GM12875 (cell line): ENCODE measurements around the gene RSPO3.

Experiments
- H3K4me3 ChIP-seq: one replicate; pipeline ENCODE4 v1.5.1; 2011; ENCODE audit warnings: low read depth, low read length, control low read depth
- TF ChIP-seq, protein P1 (sequence below): IDR thresholded peaks from 2 replicates; pipeline ENCODE4 v1.5.1; 2011; ENCODE audit warnings: low read depth, mild to moderate bottlenecking, control low read depth, inconsistent platforms, low read length, moderate library complexity, borderline replicate concordance; ENCODE audit not compliant: insufficient read depth

RSPO3 gene, protein sequence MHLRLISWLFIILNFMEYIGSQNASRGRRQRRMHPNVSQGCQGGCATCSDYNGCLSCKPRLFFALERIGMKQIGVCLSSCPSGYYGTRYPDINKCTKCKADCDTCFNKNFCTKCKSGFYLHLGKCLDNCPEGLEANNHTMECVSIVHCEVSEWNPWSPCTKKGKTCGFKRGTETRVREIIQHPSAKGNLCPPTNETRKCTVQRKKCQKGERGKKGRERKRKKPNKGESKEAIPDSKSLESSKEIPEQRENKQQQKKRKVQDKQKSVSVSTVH

DNA sequence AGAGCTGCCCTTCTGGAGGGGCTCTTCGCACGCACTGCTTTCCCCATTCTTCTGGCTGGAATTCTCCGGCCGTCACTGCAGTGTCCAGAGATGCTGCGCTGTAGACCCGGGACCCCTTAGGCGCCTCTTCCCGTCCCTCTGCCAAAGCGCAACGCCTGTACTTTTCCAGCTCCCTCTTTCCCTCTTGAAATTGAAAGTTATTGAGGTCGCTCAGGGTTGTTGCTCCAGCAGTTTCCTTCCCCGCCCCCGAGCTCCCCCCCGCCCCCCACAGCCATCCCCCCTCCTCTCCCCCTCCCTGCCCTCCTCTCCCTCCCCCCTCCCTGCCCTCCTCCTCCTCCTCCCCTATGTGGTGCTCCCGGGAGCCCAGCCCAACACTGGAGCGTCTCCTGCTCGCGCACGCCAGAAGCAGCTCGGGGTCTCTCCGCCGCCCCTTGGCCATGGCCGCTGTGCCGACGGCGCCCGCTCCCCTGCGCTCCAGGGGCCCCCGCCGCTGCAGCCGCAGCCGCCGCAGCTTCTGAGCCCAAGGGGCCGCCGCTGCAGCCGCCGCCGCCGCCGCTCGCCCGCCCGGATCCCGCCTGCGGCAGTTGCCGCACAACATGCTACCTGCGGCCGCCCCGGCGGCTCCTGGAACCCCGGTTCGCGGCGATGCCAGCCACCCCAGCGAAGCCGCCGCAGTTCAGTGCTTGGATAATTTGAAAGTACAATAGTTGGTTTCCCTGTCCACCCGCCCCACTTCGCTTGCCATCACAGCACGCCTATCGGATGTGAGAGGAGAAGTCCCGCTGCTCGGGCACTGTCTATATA lies at the start of gene RSPO3:
Gene RSPO3 (plus strand): TSS at position 374 of the 804 bp plus-strand sequence. CDS start 522 bp downstream, outside the sequence.
- TF ChIP-seq, protein P1, sequence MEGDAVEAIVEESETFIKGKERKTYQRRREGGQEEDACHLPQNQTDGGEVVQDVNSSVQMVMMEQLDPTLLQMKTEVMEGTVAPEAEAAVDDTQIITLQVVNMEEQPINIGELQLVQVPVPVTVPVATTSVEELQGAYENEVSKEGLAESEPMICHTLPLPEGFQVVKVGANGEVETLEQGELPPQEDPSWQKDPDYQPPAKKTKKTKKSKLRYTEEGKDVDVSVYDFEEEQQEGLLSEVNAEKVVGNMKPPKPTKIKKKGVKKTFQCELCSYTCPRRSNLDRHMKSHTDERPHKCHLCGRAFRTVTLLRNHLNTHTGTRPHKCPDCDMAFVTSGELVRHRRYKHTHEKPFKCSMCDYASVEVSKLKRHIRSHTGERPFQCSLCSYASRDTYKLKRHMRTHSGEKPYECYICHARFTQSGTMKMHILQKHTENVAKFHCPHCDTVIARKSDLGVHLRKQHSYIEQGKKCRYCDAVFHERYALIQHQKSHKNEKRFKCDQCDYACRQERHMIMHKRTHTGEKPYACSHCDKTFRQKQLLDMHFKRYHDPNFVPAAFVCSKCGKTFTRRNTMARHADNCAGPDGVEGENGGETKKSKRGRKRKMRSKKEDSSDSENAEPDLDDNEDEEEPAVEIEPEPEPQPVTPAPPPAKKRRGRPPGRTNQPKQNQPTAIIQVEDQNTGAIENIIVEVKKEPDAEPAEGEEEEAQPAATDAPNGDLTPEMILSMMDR, result no peak
- H3K4me3 ChIP-seq, result peak within 1 kb of the TSS; percentile 24

DNA sequence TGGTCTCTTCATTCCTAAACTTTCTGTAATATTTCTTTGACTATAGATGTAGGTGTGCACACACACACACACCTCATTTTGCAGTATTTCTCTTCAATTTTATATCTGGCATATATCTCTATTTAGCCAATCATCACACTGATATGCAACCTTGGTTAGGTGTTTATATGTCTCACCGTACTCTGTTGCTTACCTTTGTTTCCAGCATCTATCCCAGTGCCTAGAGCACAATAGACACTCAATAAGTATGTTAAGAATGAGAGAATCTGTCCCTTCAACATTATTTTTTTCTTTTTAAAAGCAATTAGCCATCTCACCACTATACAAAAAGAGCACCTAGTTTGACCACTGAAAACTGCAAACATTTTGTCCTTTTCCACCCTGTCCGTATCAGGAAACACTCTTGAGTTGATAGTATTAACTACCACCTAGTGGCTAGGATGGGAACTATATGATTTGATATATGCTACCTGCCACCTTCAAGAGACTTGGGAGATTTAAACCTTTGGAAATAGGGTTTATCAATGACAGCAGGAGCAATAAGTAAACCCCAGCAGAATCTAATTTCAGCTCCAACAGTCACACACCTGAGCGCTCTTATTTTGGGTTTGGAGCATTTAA lies 48.7 kb upstream of the RSPO3 start:
- TF ChIP-seq, protein P1, result 0 out of 2 replicates have a peak, but pooled peaks have one; percentile 7
- H3K4me3 ChIP-seq, result no peak overlapping the region

DNA sequence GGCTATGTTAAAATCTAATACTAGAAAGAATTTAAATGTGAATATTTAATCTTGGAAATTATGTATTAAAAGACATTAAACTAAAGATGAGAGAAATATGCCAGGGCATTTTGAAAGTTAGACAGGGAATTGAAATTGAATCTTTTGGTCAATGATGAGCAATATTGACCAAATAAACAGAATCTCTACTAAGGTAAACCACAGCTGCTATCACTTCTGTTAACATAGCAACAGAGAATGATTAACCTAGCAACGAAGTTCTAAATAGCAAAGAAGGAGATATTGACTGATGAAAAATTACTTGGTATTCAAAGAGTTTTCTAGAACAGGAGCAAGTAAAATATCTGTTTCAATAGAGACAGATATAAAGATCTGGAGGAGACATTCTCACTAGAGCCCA lies 45.2 kb upstream of the RSPO3 start:
- no peak overlapping the region for H3K4me3 ChIP-seq

DNA sequence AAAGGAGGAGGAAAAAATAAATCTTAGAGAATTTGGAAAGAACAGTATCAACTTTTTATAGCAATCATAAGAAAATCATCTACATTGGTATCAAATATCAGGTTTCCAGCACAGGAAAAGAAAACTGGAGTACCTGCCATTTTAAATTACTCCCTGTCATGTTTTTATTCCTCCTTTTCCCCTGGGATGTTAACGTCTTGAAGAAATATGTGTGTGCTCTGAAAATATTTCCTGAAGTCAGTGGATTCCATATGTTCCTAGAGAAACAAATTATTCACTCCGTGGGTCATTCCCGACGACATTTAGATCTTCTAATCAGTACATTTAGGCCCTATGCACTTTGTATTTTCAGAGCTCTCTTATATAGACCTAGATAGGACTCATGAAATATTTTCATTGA lies 42.0 kb upstream of the RSPO3 start:
- TF ChIP-seq, protein P1, result no peak
- no peak overlapping the region for H3K4me3 ChIP-seq

More for the DNA sequence above, 45.2 kb upstream of the RSPO3 start:
- TF ChIP-seq, protein P1, result no peak

DNA sequence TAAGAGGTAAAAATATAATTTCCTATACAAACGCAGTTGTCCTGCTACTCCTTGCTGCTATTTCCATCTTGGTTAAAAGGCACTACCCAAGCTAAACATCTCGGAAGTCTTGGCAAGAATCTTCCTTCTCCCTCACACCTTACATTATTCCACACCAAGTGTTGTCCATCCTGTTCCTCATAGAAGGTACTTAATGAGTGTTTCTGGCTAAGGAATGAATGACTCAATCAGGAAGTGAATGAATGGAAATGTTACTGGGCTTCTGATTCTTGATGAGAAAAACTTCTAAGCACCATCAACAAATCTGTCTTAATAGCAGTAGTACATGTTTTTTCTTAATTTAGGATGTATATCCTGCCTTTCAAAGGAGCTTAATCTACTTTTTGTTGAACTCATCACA lies 40.6 kb upstream of the RSPO3 start:
- TF ChIP-seq, protein P1, result no peak
- H3K4me3 ChIP-seq, result no peak overlapping the region

DNA sequence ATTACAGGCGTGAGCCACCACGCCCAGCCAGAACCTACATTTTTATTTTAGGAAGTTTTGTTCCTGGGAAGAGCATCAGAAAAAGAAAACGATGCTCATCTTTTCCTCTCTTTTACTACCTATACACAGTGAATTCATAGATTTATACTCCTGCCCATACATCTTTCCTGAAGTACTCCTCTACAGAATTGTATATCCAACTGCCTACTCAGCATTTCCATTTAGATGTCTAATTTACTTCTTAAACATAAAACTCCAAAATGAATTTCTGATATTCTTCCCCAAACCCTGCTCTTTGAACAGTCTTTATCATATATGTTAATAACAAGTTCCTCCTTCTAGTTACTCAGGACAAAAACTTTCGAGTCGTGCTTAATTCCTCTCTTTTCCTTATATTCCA lies 39.8 kb upstream of the RSPO3 start:
- TF ChIP-seq, protein P1, result no peak
- no peak overlapping the region for H3K4me3 ChIP-seq
